ENCODE measurements around the gene HAPLN3.
"Not testable (repeated sequence)": the region's sequence is repeated elsewhere in the genome, so short reads cannot be mapped to it uniquely, and the experiment has no call there.

HAPLN3 gene

GRCh38 chr15:88894819-88895767 lies at the start of gene HAPLN3:
HAPLN3 (minus strand) TSS chr15:88895544; CDS start chr15:88887298, 8,246 bp downstream.
- Histone ChIP-seq H3K9me3 (ENCODE audit: control insufficient read depth, low read length) (no peaks in the 10 kb centered on the region), H3K4me1 (ENCODE audit: control insufficient read depth, insufficient read depth, low read length) (peaks cover 28% of the 10 kb centered on the region), H3K4me3 (ENCODE audit: low read length) (peak within 1 kb of the TSS; percentile 79), H3K9ac (ENCODE audit: low read length) (peak within 1 kb of the TSS; percentile 81), H3K27me3 (replicated peaks; ENCODE audit: control insufficient read depth, insufficient read depth, low read length) (no peaks in the 10 kb centered on the region), H3K36me3 (ENCODE audit: control insufficient read depth, insufficient read depth, low read length, severe bottlenecking) (peaks cover 14% of the 10 kb centered on the region)
- peak; percentile 60 for DNase-seq (ENCODE audit: low read depth)

GRCh38 chr15:88940110-88940675 lies 44.8 kb upstream of the HAPLN3 start:
- peaks cover 8% of the 10 kb centered on the region for H3K27me3 ChIP-seq (replicated peaks; ENCODE audit: control insufficient read depth, insufficient read depth, low read length)
- no peak overlapping the region for H3K9ac ChIP-seq (ENCODE audit: low read length)
- H3K4me3 ChIP-seq (ENCODE audit: low read length) = no peak overlapping the region
- no peaks in the 10 kb centered on the region for H3K4me1 ChIP-seq (ENCODE audit: control insufficient read depth, insufficient read depth, low read length)
- no peaks in the 10 kb centered on the region for H3K9me3 ChIP-seq (ENCODE audit: control insufficient read depth, low read length)
- no peaks in the 10 kb centered on the region for H3K36me3 ChIP-seq (ENCODE audit: control insufficient read depth, insufficient read depth, low read length, severe bottlenecking)
- DNase-seq (ENCODE audit: low read depth) = no peak

DNA sequence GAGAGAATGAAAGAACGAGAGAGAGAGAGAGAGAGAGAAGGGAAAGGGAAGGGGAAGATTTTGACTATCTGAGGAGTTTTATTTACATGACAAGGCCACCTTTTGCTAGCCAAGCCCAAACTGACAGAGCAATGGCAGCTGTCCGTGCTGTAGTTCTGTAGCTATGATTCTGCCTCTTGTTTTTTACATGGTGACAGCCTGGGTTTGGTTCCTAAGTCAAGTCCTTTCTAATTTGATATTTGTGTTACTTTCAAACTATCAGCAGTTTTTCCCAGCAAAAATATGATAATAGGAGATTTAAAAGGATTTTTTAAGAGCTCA lies 44.1 kb upstream of the HAPLN3 start:
- H3K9me3 ChIP-seq (ENCODE audit: control insufficient read depth, low read length) = no peaks in the 10 kb centered on the region
- H3K4me3 ChIP-seq (ENCODE audit: low read length) = no peak overlapping the region
- DNase-seq (ENCODE audit: low read depth) = no peak
- H3K4me1 ChIP-seq (ENCODE audit: control insufficient read depth, insufficient read depth, low read length) = no peaks in the 10 kb centered on the region
- peaks cover 10% of the 10 kb centered on the region for H3K27me3 ChIP-seq (replicated peaks; ENCODE audit: control insufficient read depth, insufficient read depth, low read length)
- no peaks in the 10 kb centered on the region for H3K36me3 ChIP-seq (ENCODE audit: control insufficient read depth, insufficient read depth, low read length, severe bottlenecking)
- no peak overlapping the region for H3K9ac ChIP-seq (ENCODE audit: low read length)

DNA sequence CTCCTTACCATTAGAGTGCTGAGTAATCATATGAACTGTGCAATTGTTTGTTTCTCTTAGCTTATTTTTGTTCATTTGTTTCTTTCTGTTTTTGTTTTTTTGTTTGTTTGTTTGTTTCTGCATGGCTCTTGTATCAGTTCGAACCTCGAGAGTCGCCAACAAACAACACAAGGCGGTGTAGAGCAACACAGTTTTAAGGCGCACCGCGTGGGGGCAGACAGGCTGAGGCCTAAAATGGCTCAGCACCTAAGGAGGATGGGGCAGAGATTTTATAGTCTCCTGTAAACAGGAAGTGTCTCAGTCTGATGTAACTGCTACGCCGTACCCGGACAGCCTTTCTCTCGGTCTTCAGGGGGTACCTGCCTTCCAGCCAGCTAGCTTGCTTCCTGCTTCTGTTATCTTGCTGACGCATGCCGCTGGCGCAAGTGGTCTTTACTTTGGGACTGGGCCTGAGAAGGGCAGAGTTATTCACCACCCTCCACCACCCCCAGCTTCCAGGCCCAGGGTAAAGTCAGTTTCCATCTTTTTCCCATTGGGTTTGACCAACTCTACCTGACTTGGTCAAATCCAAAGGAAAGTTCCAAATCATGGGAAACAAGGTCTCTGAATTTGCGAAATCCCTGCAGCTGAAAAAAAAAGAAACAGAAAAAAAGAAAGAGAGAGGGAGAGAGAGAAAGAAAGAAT lies 43.6 kb upstream of the HAPLN3 start:
- H3K4me3 ChIP-seq (ENCODE audit: low read length) = no peak overlapping the region
- H3K36me3 ChIP-seq (ENCODE audit: control insufficient read depth, insufficient read depth, low read length, severe bottlenecking) = no peaks in the 10 kb centered on the region
- no peak overlapping the region for H3K9ac ChIP-seq (ENCODE audit: low read length)
- no peaks in the 10 kb centered on the region for H3K9me3 ChIP-seq (ENCODE audit: control insufficient read depth, low read length)
- DNase-seq (ENCODE audit: low read depth) = no peak
- peaks cover 10% of the 10 kb centered on the region for H3K27me3 ChIP-seq (replicated peaks; ENCODE audit: control insufficient read depth, insufficient read depth, low read length)
- H3K4me1 ChIP-seq (ENCODE audit: control insufficient read depth, insufficient read depth, low read length) = no peaks in the 10 kb centered on the region

DNA sequence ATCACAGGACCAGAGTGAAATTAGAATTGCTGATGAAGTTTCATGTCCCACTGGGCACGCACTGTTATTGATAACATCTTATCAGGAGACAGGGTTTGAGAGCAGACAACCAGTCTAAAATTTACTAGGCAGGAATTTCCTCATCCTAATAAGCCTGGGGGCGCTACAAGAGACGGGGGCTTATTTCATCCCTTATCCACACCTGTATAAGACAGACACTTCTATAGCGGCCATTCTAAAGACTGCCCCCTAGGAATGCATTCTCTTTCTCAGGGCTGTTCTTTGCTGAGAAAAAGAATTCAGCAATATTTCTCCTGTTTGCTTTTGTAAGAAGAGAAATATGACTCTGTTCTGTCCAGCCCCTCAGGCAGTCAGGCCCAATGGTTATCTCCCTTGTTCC lies 39.1 kb upstream of the HAPLN3 start:
- H3K9ac ChIP-seq (ENCODE audit: low read length); H3K9me3 ChIP-seq (ENCODE audit: control insufficient read depth, low read length); H3K36me3 ChIP-seq (ENCODE audit: control insufficient read depth, insufficient read depth, low read length, severe bottlenecking); DNase-seq (ENCODE audit: low read depth); H3K27me3 ChIP-seq (replicated peaks; ENCODE audit: control insufficient read depth, insufficient read depth, low read length); H3K4me3 ChIP-seq (ENCODE audit: low read length): not testable (repeated sequence)
- H3K4me1 ChIP-seq (ENCODE audit: control insufficient read depth, insufficient read depth, low read length) = peaks cover 14% of the 10 kb centered on the region

DNA sequence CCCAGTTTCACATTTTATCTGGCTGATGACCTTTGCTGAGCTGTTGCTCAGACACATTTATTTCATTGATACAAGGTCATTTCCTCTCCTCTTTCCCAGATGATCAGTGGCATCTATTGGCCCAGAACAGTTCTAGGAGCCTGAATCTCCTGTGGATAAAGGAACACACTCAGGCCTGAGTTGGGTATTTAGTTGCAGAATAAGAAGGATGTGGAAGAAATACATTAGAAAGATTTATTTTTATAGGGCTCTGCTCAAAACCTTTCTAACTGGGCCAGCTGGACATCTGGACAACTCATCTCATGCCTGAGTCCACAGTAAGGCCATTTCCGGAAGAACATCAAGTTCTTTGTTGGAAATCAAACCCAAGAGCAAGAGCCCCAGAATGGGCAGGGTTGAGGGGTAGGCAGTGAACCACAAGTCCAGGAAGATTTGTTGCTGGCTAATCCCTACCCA lies 37.6 kb upstream of the HAPLN3 start:
- H3K4me3 ChIP-seq (ENCODE audit: low read length) = no peak overlapping the region

DNA sequence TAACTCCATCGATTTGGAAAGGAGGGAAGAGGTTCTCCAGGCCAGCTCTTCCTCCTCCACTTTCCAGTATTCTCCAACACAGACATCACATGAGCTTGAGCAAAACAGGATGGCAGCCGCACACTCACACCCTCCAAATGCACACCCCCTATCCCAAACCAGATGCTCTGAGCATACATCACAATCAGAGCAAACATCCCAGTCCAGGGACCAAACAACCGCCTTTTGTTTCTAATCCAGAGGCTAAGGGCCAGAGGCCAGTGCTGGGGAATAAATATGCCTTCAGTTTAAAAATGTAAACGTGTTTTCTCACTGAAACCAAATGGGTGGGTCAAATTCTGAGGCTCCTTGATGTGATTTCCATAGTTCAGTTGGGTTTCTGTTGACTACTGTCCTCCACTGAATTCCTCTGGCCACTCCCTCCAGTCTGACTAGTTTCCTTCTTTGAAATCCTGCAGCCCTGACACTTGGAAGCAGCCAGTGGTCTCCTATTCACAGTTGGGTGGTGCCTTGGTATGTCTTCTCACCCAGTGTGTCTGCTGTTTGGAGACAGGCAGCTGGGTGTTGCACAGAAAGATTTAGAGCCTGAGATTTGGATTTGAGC lies 37.0 kb upstream of the HAPLN3 start:
- H3K36me3 ChIP-seq (ENCODE audit: control insufficient read depth, insufficient read depth, low read length, severe bottlenecking) = no peaks in the 10 kb centered on the region
- peaks cover 10% of the 10 kb centered on the region for H3K27me3 ChIP-seq (replicated peaks; ENCODE audit: control insufficient read depth, insufficient read depth, low read length)
- H3K4me3 ChIP-seq (ENCODE audit: low read length) = peak overlapping the region; percentile 16
- H3K9ac ChIP-seq (ENCODE audit: low read length) = peak overlapping the region; percentile 40
- no peak for DNase-seq (ENCODE audit: low read depth)
- H3K4me1 ChIP-seq (ENCODE audit: control insufficient read depth, insufficient read depth, low read length) = peaks cover 14% of the 10 kb centered on the region
- peaks cover 8% of the 10 kb centered on the region for H3K9me3 ChIP-seq (ENCODE audit: control insufficient read depth, low read length)

More for the DNA sequence above, 37.6 kb upstream of the HAPLN3 start:
- peaks cover 10% of the 10 kb centered on the region for H3K27me3 ChIP-seq (replicated peaks; ENCODE audit: control insufficient read depth, insufficient read depth, low read length)
- H3K9ac ChIP-seq (ENCODE audit: low read length) = peak overlapping the region; percentile 22
- no peaks in the 10 kb centered on the region for H3K36me3 ChIP-seq (ENCODE audit: control insufficient read depth, insufficient read depth, low read length, severe bottlenecking)
- no peak for DNase-seq (ENCODE audit: low read depth)
- peaks cover 14% of the 10 kb centered on the region for H3K4me1 ChIP-seq (ENCODE audit: control insufficient read depth, insufficient read depth, low read length)
- peaks cover 7% of the 10 kb centered on the region for H3K9me3 ChIP-seq (ENCODE audit: control insufficient read depth, low read length)

DNA sequence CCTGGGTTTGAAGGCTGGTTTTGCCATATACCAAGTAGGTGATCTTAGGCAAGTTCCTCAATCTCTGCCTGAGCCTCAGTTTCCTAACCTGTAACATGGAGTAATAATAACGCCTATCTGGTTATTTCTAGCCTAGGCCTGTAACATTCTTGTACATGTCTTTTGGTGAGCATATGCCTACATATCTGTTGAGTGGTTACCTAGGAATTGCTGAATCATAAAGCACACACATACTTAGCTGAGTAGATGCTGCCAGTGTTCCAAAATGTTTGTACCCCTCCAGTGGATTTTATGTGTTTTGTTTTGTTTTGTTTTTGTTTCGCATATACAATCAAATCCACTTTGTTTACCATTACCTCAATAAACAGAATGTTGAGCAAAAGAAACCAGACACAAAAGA lies 35.2 kb upstream of the HAPLN3 start:
- Histone ChIP-seq H3K9ac (ENCODE audit: low read length) (no peak overlapping the region), H3K4me1 (ENCODE audit: control insufficient read depth, insufficient read depth, low read length) (peaks cover 14% of the 10 kb centered on the region), H3K27me3 (replicated peaks; ENCODE audit: control insufficient read depth, insufficient read depth, low read length) (peaks cover 6% of the 10 kb centered on the region), H3K9me3 (ENCODE audit: control insufficient read depth, low read length) (peaks cover 8% of the 10 kb centered on the region), H3K36me3 (ENCODE audit: control insufficient read depth, insufficient read depth, low read length, severe bottlenecking) (no peaks in the 10 kb centered on the region), H3K4me3 (ENCODE audit: low read length) (no peak overlapping the region)
- DNase-seq (ENCODE audit: low read depth) = no peak

- not testable (repeated sequence) for H3K9me3 ChIP-seq (ENCODE audit: control insufficient read depth, low read length); DNase-seq (ENCODE audit: low read depth); H3K4me3 ChIP-seq (ENCODE audit: low read length); H3K36me3 ChIP-seq (ENCODE audit: control insufficient read depth, insufficient read depth, low read length, severe bottlenecking); H3K27me3 ChIP-seq (replicated peaks; ENCODE audit: control insufficient read depth, insufficient read depth, low read length); H3K9ac ChIP-seq (ENCODE audit: low read length)
- peaks cover 14% of the 10 kb centered on the region for H3K4me1 ChIP-seq (ENCODE audit: control insufficient read depth, insufficient read depth, low read length)
Measured at GRCh38 chr15:88929358-88930098, 34.2 kb upstream of the HAPLN3 start.

DNA sequence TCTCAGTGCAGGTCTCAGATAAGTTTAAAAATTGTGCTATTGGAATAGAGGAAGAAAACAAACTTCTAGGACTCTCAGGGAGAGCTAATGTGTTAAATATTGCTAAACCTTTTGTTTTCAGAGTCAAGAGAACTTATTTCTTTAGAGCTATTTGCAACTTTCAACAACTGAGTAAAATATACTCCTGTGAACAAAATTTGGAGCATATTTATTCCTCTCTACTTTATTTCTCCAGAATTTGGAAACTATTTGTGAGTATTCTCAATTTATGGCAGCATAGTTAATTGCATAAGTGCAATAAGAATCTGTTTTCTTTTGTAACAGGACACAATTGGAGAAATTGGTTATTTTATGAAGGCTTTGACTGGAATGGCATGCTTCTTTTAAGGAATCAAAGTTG lies 32.8 kb upstream of the HAPLN3 start:
- not testable (repeated sequence) for H3K9me3 ChIP-seq (ENCODE audit: control insufficient read depth, low read length); H3K27me3 ChIP-seq (replicated peaks; ENCODE audit: control insufficient read depth, insufficient read depth, low read length); DNase-seq (ENCODE audit: low read depth); H3K4me3 ChIP-seq (ENCODE audit: low read length); H3K36me3 ChIP-seq (ENCODE audit: control insufficient read depth, insufficient read depth, low read length, severe bottlenecking); H3K9ac ChIP-seq (ENCODE audit: low read length)
- peaks cover 14% of the 10 kb centered on the region for H3K4me1 ChIP-seq (ENCODE audit: control insufficient read depth, insufficient read depth, low read length)
